ENCODE data around the gene CASP2. TPM values are rescaled to one million over a fixed set of nuclear protein-coding genes. Genes with fewer than 3 reads are reported as not detected.
A peak's percentile ranks its signal among the peaks of the same experiment; 100 is the strongest.

The CASP2 gene
- total RNA-seq, 2 donors from 2014 or later, result 33.9 to 47.0 TPM

DNA sequence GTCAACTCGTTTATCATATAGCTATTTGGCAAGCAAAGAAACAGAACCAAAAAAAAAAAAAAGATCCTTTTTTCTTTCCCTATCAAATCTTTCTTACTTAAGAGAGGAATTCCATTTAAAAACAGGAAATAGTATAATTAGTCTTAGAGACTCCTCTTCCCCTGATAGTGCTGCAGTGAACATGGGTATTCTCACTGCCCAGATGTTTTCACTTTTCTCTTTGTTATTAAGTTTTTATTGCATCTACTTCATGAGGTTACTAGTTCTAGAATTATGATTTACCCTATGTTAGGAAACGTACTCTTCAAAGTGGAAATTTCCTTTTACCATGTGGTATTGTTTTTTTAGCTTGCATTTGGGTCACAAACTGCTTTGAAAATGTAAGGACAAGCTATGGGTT is 8.5 kb downstream of the CASP2 start:
- Histone ChIP-seq H3K27ac (no peak overlapping the region), H3K9ac (ENCODE audit: low read depth in 2 of 2, low read length in 2 of 2) (no peak overlapping the region), H3K27me3 (no peaks in the 10 kb centered on the region), H3K4me3 (no peak overlapping the region), H3K36me3 (peaks cover 24% of the 10 kb centered on the region), H3K4me1 (no peaks in the 10 kb centered on the region), H3K9me3 (no peaks in the 10 kb centered on the region)
- no peak for DNase-seq
- intact Hi-C loops (cut with DNase I), result no loop called here
- TF ChIP-seq, protein P1, sequence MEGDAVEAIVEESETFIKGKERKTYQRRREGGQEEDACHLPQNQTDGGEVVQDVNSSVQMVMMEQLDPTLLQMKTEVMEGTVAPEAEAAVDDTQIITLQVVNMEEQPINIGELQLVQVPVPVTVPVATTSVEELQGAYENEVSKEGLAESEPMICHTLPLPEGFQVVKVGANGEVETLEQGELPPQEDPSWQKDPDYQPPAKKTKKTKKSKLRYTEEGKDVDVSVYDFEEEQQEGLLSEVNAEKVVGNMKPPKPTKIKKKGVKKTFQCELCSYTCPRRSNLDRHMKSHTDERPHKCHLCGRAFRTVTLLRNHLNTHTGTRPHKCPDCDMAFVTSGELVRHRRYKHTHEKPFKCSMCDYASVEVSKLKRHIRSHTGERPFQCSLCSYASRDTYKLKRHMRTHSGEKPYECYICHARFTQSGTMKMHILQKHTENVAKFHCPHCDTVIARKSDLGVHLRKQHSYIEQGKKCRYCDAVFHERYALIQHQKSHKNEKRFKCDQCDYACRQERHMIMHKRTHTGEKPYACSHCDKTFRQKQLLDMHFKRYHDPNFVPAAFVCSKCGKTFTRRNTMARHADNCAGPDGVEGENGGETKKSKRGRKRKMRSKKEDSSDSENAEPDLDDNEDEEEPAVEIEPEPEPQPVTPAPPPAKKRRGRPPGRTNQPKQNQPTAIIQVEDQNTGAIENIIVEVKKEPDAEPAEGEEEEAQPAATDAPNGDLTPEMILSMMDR (IDR thresholded peaks at IDR 0.05), result no peak

DNA sequence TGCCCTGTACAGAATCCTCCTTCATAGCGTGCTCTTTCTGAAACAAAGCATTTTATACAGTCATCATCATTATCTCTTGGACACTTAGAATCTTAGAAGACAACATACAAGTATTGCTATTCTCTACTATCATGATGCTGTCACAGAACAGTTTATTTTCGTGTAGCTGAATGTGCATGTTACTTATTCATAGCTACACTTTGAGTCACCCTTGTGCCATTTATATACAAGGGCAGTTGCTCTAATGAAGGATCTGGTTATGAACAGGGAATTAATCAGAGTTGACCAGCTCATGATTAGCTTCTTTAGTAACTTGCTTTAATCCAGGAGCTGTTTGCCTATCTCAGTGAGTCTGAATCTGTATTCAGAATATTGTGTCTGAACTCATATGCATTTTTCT is 11.2 kb downstream of the CASP2 start:
- TF ChIP-seq, protein P1 (IDR thresholded peaks at IDR 0.05), result no peak
- no peaks in the 10 kb centered on the region for H3K27me3 ChIP-seq
- H3K4me1 ChIP-seq, result no peaks in the 10 kb centered on the region
- H3K36me3 ChIP-seq, result peaks cover 26% of the 10 kb centered on the region
- H3K4me3 ChIP-seq, result no peak overlapping the region
- intact Hi-C loops (cut with DNase I), result no loop called here
- H3K9ac ChIP-seq (ENCODE audit: low read depth in 2 of 2, low read length in 2 of 2), result no peak overlapping the region
- DNase-seq, result no peak
- H3K27ac ChIP-seq, result no peak overlapping the region
- no peaks in the 10 kb centered on the region for H3K9me3 ChIP-seq

DNA sequence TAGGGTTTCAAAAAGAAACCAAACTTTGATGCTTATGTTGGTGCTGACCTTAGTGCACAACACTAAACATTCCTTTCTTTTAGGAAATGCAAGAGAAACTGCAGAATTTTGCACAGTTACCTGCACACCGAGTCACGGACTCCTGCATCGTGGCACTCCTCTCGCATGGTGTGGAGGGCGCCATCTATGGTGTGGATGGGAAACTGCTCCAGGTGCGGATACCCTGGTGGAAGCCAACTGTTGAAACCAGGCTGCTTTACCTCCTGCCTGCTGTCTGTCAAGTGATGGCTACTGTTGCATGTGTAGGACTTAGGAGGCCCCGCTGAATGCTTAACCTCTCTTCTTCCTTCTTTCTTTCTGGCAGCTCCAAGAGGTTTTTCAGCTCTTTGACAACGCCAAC is 11.7 kb downstream of the CASP2 start:
- TF ChIP-seq, protein P1 (IDR thresholded peaks at IDR 0.05), result peak; percentile 59
- Histone ChIP-seq H3K27me3 (no peaks in the 10 kb centered on the region), H3K4me1 (no peaks in the 10 kb centered on the region), H3K27ac (no peak overlapping the region), H3K9me3 (no peaks in the 10 kb centered on the region), H3K36me3 (peaks cover 25% of the 10 kb centered on the region), H3K4me3 (no peak overlapping the region), H3K9ac (ENCODE audit: low read depth in 2 of 2, low read length in 2 of 2) (peak overlapping the region in 1 of 2 donors; percentile 10)
- intact Hi-C loops (cut with DNase I), result loop anchor here (10.0 kb wide), 1 partner anchor 285 kb away; no protein-coding TSS in a partner anchor
- peak; percentile 58 for DNase-seq

DNA sequence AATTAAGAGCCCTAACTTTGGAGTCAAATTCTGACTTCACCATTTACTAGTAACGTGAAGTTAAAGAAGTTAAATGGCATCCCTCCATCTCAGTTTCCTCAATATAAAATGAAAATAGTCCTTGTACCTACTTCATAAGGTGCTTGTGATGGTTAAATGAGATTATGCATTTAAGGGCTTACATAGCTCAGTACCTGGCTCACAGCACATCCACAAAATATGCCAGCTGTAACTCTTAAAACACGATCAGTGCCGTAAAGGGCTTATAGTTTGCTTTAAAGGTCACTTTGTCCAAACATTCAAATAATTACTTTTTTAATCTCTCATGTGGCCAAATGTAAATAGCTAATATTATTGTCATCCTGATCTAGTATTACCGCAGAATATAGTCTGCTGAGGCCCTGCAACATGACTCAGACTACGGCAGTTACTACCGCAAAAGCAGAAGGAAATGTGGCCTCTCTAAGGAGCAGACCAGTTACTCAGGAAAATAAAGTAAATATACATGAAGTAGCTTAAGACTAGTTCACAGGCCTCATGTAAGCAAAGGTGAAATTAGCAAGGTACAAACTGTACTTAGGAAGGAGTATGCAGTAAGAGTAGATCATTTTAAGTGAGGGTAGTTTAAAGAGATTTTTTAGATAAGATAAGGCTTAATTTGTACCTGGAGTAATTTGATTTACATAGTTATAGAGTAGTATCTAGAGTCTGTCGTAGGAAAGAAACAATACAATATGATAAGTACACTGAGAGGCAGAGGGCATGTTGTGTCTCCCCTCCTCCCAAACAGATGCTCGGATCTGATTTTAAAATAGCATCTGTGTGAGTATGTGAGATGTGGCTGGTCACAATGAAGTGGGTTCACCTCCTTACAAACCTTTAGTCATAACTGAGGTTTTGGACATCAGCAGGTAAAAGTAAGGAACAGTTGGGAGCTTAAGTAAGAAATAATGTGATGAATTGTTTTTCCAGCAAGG is 13.1 kb downstream of the CASP2 start:
- DNase-seq, result no peak
- peaks cover 25% of the 10 kb centered on the region for H3K36me3 ChIP-seq
- no peak overlapping the region for H3K4me3 ChIP-seq
- TF ChIP-seq, protein P1 (IDR thresholded peaks at IDR 0.05), result no peak
- no peaks in the 10 kb centered on the region for H3K9me3 ChIP-seq
- no peak overlapping the region for H3K9ac ChIP-seq (ENCODE audit: low read depth in 2 of 2, low read length in 2 of 2)
- H3K4me1 ChIP-seq, result no peaks in the 10 kb centered on the region
- intact Hi-C loops (cut with DNase I), result loop anchor here (10.0 kb wide), 1 partner anchor 286 kb away; no protein-coding TSS in a partner anchor
- H3K27me3 ChIP-seq, result no peaks in the 10 kb centered on the region
- no peak overlapping the region for H3K27ac ChIP-seq

DNA sequence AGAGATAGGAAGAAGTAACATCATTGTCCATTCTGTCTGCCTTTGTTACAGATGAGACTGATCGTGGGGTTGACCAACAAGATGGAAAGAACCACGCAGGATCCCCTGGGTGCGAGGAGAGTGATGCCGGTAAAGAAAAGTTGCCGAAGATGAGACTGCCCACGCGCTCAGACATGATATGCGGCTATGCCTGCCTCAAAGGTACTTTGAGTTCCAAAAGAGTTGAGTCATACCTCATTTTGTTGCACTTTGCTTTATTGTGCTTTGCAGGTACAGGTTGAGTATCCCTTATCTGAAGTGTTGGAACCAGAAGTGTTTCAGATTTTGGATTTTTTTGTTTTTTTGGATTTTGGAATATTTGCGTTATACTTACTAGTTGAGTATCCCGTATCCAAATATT is 15.6 kb downstream of the CASP2 start:
- Histone ChIP-seq H3K9me3 (no peaks in the 10 kb centered on the region), H3K36me3 (peaks cover 25% of the 10 kb centered on the region), H3K27me3 (no peaks in the 10 kb centered on the region), H3K27ac (no peak overlapping the region), H3K4me3 (no peak overlapping the region), H3K4me1 (no peaks in the 10 kb centered on the region), H3K9ac (ENCODE audit: low read depth in 2 of 2, low read length in 2 of 2) (no peak overlapping the region)
- intact Hi-C loops (cut with DNase I), result loop anchor here (2.0 to 10.0 kb wide), 2 partner anchors 63 to 289 kb away; no protein-coding TSS in a partner anchor
- TF ChIP-seq, protein P1 (IDR thresholded peaks at IDR 0.05), result no peak
- no peak for DNase-seq
